ENCODE results near the gene ATP8B4. TPM values are rescaled to one million over a fixed set of nuclear protein-coding genes. Genes with fewer than 3 reads are reported as not detected.

ATP8B4 gene
- total RNA-seq, 1 donor from 2014 or later, result 15.1 TPM

DNA sequence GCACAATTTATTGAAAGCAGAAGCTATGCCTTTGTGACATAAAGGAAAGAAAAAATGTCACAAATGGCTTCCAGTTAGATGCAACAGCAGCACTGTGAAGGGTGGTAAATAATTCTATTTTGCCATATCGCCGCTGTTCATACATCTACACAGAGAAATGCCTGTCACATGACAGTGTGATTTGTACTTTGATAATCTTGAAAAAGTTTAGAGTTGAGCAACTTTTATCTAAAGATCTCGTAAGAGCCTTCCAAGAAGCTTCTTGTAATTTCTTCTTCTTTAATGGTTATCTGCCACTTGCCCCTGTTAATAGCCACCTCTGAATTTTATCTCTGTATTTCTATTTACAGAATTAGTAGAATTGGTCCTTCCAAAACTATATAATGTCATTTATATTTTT is 192.3 kb downstream of the ATP8B4 start:
- H3K27me3 ChIP-seq, result no peaks in the 10 kb centered on the region
- TF ChIP-seq CTCF (IDR thresholded peaks at IDR 0.05), result no peak
- H3K9me3 ChIP-seq, result no peaks in the 10 kb centered on the region
- DNase-seq (ENCODE audit: low spot score in 2 of 2), result no peak
- intact Hi-C loops (cut with DNase I), result no loop called here
- no peak overlapping the region for H3K4me3 ChIP-seq
- no peaks in the 10 kb centered on the region for H3K36me3 ChIP-seq
- no peak overlapping the region for H3K27ac ChIP-seq
- H3K4me1 ChIP-seq, result no peaks in the 10 kb centered on the region

GRCh38 chr15:49923671-49924070 is 195.4 kb downstream of the ATP8B4 start:
- Histone ChIP-seq H3K27me3 (no peaks in the 10 kb centered on the region), H3K4me3 (no peak overlapping the region), H3K9me3 (no peaks in the 10 kb centered on the region), H3K36me3 (no peaks in the 10 kb centered on the region), H3K4me1 (no peaks in the 10 kb centered on the region), H3K27ac (no peak overlapping the region)
- intact Hi-C loops (cut with DNase I), result no loop called here
- DNase-seq (ENCODE audit: low spot score in 2 of 2), result no peak
- no peak for TF ChIP-seq CTCF (IDR thresholded peaks at IDR 0.05)

DNA sequence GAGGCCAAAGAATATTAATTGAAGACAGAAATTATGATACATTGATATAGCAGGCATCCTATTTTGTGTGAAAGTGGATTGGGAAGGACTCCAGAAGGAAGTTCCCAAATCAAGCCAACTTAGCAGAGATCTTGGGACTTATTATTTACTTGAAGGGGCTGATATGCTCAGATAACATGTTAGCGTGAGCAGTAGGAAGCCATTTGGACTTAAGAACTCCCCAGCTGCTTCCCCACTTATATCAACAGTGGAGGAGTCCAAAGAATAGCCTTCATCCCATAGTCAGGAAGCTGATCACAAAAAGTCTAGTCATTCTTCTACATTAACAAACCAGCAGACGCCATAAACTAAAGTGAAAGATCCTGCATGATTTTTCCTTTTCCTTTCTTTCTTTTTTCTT is 200.0 kb downstream of the ATP8B4 start:
- no peak for DNase-seq (ENCODE audit: low spot score in 2 of 2)
- H3K36me3 ChIP-seq, result no peaks in the 10 kb centered on the region
- H3K4me3 ChIP-seq, result no peak overlapping the region
- no peaks in the 10 kb centered on the region for H3K9me3 ChIP-seq
- no peaks in the 10 kb centered on the region for H3K4me1 ChIP-seq
- no peak for TF ChIP-seq CTCF (IDR thresholded peaks at IDR 0.05)
- H3K27ac ChIP-seq, result no peak overlapping the region
- intact Hi-C loops (cut with DNase I), result no loop called here
- H3K27me3 ChIP-seq, result no peaks in the 10 kb centered on the region

- TF ChIP-seq CTCF (IDR thresholded peaks at IDR 0.05), result no peak
- H3K4me1 ChIP-seq, result no peaks in the 10 kb centered on the region
- no peak for DNase-seq (ENCODE audit: low spot score in 2 of 2)
- no peaks in the 10 kb centered on the region for H3K36me3 ChIP-seq
- no peak overlapping the region for H3K4me3 ChIP-seq
- intact Hi-C loops (cut with DNase I), result no loop called here
- no peak overlapping the region for H3K27ac ChIP-seq
- no peaks in the 10 kb centered on the region for H3K27me3 ChIP-seq
- no peaks in the 10 kb centered on the region for H3K9me3 ChIP-seq
Measured at GRCh38 chr15:49918121-49918520, 200.9 kb downstream of the ATP8B4 start.

GRCh38 chr15:49916998-49917397 is 202.0 kb downstream of the ATP8B4 start:
- no peaks in the 10 kb centered on the region for H3K36me3 ChIP-seq
- H3K4me3 ChIP-seq, result no peak overlapping the region
- H3K27ac ChIP-seq, result no peak overlapping the region
- TF ChIP-seq CTCF (IDR thresholded peaks at IDR 0.05), result no peak
- H3K27me3 ChIP-seq, result no peaks in the 10 kb centered on the region
- no peak for DNase-seq (ENCODE audit: low spot score in 2 of 2)
- intact Hi-C loops (cut with DNase I), result no loop called here
- no peaks in the 10 kb centered on the region for H3K4me1 ChIP-seq
- H3K9me3 ChIP-seq, result no peaks in the 10 kb centered on the region

GRCh38 chr15:49915822-49916221 is 203.2 kb downstream of the ATP8B4 start:
- intact Hi-C loops (cut with DNase I), result no loop called here
- H3K27me3 ChIP-seq, result no peaks in the 10 kb centered on the region
- no peak for DNase-seq (ENCODE audit: low spot score in 2 of 2)
- H3K4me1 ChIP-seq, result no peaks in the 10 kb centered on the region
- no peaks in the 10 kb centered on the region for H3K36me3 ChIP-seq
- no peak for TF ChIP-seq CTCF (IDR thresholded peaks at IDR 0.05)
- H3K27ac ChIP-seq, result no peak overlapping the region
- no peaks in the 10 kb centered on the region for H3K9me3 ChIP-seq
- H3K4me3 ChIP-seq, result no peak overlapping the region
